ENCODE results near the gene PA2G4. TPM values are rescaled to one million over a fixed set of nuclear protein-coding genes. Genes with fewer than 3 reads are reported as not detected.

Gene PA2G4
- total and polyA plus RNA-seq, 2 of the 4 experiments (the other 2 are of a cell fraction) = 158 to 198 TPM

DNA sequence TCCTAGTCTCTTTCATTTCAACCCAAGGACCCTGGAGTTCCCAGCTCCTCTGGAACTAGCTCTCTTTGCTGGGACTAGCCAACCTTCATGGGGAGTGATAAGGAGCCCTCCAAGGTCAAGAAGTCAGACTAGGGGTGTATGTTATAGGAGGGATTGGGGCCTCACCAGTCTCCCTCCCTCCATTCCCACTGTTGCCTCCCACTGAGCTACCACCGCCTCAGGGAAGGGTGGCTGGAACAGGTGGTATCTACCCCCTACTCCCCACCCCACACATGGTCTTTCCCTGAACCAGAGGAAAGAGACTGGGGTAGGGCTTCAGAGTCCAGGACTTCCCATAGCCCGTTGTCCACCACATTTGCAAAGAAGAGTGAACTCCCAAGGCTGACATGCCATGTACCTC lies 22.0 kb upstream of the PA2G4 start:
- POLR2A ChIA-PET (ENCODE audit: unreplicated experiment) = no interaction called here
- H2AK9ac ChIP-seq (replicated peaks; ENCODE audit: low read depth, low read length, poor library complexity) = no peak overlapping the region
- H2BK120ac ChIP-seq (ENCODE audit: low read depth, low read length) = no peak overlapping the region
- CTCF ChIA-PET = no interaction called here
- no CpG with 5 or more reads among the region's 2 CpGs for WGBS, 2 experiments (ENCODE audit: extremely low coverage in 2 of 2, insufficient read length in 1 of 2)
- no peak overlapping the region for H3K4ac ChIP-seq (ENCODE audit: low read depth, low read length)
- no peak overlapping the region for H2AK5ac ChIP-seq (ENCODE audit: low read depth, low read length)
- no peak for DNase-seq
- H4K8ac ChIP-seq (ENCODE audit: low read depth in 2 of 2, low read length in 2 of 2) = no peak overlapping the region
- H3K9me3 ChIP-seq (ENCODE audit: control insufficient read depth, insufficient read depth, low read length) = no peaks in the 10 kb centered on the region
- no peak overlapping the region for H2BK20ac ChIP-seq (ENCODE audit: low read depth, low read length)
- H3K18ac ChIP-seq (ENCODE audit: low read depth, low read length) = no peak overlapping the region
- no peak overlapping the region for H3K56ac ChIP-seq (ENCODE audit: extremely low read depth, insufficient read depth, low read length)
- no peak overlapping the region for H4K5ac ChIP-seq (ENCODE audit: low read depth, low read length)
- no peak overlapping the region for H2AFZ ChIP-seq (replicated peaks; ENCODE audit: low read length, poor library complexity)
- H2BK5ac ChIP-seq (ENCODE audit: low read depth, low read length, poor library complexity, severe bottlenecking) = no peak overlapping the region
- no TSS peak for BruUV-seq (replicated peaks)
- no peak for ATAC-seq (ENCODE audit: low read depth)
- no peak overlapping the region for H4K91ac ChIP-seq (ENCODE audit: insufficient read depth, low read depth, low read length)
- peaks cover 38% of the 10 kb centered on the region for H3K27me3 ChIP-seq (ENCODE audit: control insufficient read depth, insufficient read depth, low read length)
- intact Hi-C loops (cut with micrococcal nuclease) = no loop called here
- H3K9ac ChIP-seq (ENCODE audit: low read depth, low read length) = no peak overlapping the region
- no peak overlapping the region for H3K27ac ChIP-seq (ENCODE audit: insufficient read depth, low read length)
- no peaks in the 10 kb centered on the region; the same call in 1 of the 2 replicates for H4K20me1 ChIP-seq (ENCODE audit: insufficient read depth, low read length)
- no peaks in the 10 kb centered on the region for H3K36me3 ChIP-seq (ENCODE audit: control insufficient read depth, insufficient read depth, low read length)
- dilution Hi-C loops (cut with HindIII; ENCODE audit: low sequenced_read_pairs, unreplicated experiment) = no loop called here
- no peak overlapping the region for H2BK15ac ChIP-seq (ENCODE audit: low read depth, low read length)
- H3K14ac ChIP-seq (replicated peaks; ENCODE audit: low read depth, low read length) = no peak overlapping the region
- H3K4me3 ChIP-seq (ENCODE audit: insufficient read depth, low read depth, low read length) = no peak overlapping the region
- in situ Hi-C loops (cut with MboI; ENCODE audit: low sequenced_read_pairs) = no loop called here
- TF ChIP-seq BHLHE40 (IDR thresholded peaks at IDR 0.05; ENCODE audit: low read depth, low read length) (no peak), RAD21 (IDR thresholded peaks at IDR 0.05; ENCODE audit: low read length) (no peak), MXI1 (IDR thresholded peaks at IDR 0.05; ENCODE audit: borderline replicate concordance, low read depth, low read length) (no peak), NFE2L2 (IDR thresholded peaks at IDR 0.05; ENCODE audit: low read depth, low read length) (no peak), CHD1 (IDR thresholded peaks at IDR 0.05; ENCODE audit: low read depth, low read length) (no peak), SMC3 (IDR thresholded peaks at IDR 0.05; ENCODE audit: low read depth, low read length) (no peak), FOS (IDR thresholded peaks at IDR 0.05; ENCODE audit: low read depth, low read length) (no peak), CEBPB (IDR thresholded peaks at IDR 0.05; ENCODE audit: low read depth, low read length) (no peak), RFX5 (IDR thresholded peaks at IDR 0.05; ENCODE audit: low read depth, low read length) (no peak), RCOR1 (IDR thresholded peaks at IDR 0.05; ENCODE audit: insufficient replicate concordance, low read length) (no peak), MAZ (IDR thresholded peaks at IDR 0.05; ENCODE audit: borderline replicate concordance, low read depth, low read length) (no peak), POLR2A (IDR thresholded peaks at IDR 0.05; ENCODE audit: low read depth, low read length) (no peak), MAFK (IDR thresholded peaks at IDR 0.05; ENCODE audit: low read depth, low read length) (no peak)
- TF ChIP-seq, protein P1, sequence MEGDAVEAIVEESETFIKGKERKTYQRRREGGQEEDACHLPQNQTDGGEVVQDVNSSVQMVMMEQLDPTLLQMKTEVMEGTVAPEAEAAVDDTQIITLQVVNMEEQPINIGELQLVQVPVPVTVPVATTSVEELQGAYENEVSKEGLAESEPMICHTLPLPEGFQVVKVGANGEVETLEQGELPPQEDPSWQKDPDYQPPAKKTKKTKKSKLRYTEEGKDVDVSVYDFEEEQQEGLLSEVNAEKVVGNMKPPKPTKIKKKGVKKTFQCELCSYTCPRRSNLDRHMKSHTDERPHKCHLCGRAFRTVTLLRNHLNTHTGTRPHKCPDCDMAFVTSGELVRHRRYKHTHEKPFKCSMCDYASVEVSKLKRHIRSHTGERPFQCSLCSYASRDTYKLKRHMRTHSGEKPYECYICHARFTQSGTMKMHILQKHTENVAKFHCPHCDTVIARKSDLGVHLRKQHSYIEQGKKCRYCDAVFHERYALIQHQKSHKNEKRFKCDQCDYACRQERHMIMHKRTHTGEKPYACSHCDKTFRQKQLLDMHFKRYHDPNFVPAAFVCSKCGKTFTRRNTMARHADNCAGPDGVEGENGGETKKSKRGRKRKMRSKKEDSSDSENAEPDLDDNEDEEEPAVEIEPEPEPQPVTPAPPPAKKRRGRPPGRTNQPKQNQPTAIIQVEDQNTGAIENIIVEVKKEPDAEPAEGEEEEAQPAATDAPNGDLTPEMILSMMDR (conservative IDR thresholded peaks at IDR 0.05; ENCODE audit: low read depth, low read length) = no peak
- TF ChIP-seq, protein P2, sequence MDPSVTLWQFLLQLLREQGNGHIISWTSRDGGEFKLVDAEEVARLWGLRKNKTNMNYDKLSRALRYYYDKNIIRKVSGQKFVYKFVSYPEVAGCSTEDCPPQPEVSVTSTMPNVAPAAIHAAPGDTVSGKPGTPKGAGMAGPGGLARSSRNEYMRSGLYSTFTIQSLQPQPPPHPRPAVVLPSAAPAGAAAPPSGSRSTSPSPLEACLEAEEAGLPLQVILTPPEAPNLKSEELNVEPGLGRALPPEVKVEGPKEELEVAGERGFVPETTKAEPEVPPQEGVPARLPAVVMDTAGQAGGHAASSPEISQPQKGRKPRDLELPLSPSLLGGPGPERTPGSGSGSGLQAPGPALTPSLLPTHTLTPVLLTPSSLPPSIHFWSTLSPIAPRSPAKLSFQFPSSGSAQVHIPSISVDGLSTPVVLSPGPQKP (IDR thresholded peaks at IDR 0.05; ENCODE audit: borderline replicate concordance, low read depth, low read length) = no peak
- TF ChIP-seq, protein P3, sequence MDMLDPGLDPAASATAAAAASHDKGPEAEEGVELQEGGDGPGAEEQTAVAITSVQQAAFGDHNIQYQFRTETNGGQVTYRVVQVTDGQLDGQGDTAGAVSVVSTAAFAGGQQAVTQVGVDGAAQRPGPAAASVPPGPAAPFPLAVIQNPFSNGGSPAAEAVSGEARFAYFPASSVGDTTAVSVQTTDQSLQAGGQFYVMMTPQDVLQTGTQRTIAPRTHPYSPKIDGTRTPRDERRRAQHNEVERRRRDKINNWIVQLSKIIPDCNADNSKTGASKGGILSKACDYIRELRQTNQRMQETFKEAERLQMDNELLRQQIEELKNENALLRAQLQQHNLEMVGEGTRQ (IDR thresholded peaks at IDR 0.05; ENCODE audit: low read depth, low read length) = no peak
- H3K9me1 ChIP-seq (ENCODE audit: insufficient read depth, low read length) = 0 out of 2 replicates have a peak, but pooled peaks cover 3% of the 10 kb centered on the region
- H3K23ac ChIP-seq (ENCODE audit: low read depth, low read length) = no peak overlapping the region
- H3K4me2 ChIP-seq (ENCODE audit: low read depth, low read length) = no peak overlapping the region
- peaks cover 4% of the 10 kb centered on the region; the same call in 1 of the 2 replicates for H3K4me1 ChIP-seq (ENCODE audit: control insufficient read depth, insufficient read depth, low read length)
- H3K79me1 ChIP-seq (ENCODE audit: low read depth in 1 of 2, low read length in 2 of 2) = no peaks in the 10 kb centered on the region
